ENCODE measurements around the gene PEG3. TPM values are rescaled to one million over a fixed set of nuclear protein-coding genes. Genes with fewer than 3 reads are reported as not detected.

PEG3 gene
- total RNA-seq, 1 experiment from 2014 or later, result 0.83 TPM

GRCh38 chr19:56836059-56836458, 4.5 kb downstream of the PEG3 start:
- ChIA-PET CTCF (no interaction called here), POLR2A (no interaction called here)
- DNase-seq (ENCODE audit: low spot score) (no peak), ATAC-seq (no peak)
- Mint-ChIP-seq H3K27me3 (ENCODE audit: low read depth) (peaks cover 15% of the 10 kb centered on the region), H3K4me1 (no peaks in the 10 kb centered on the region), H3K9me3 (peaks cover 73% of the 10 kb centered on the region), H3K27ac (no peak overlapping the region), H3K36me3 (peaks cover 73% of the 10 kb centered on the region), H3K4me3 (no peak overlapping the region)
- TF ChIP-seq ATF1 (CRISPR knock-in tag; IDR thresholded peaks at IDR 0.05), result no peak
- TF ChIP-seq E2F4 (CRISPR knock-in tag; IDR thresholded peaks at IDR 0.05; ENCODE audit: borderline replicate concordance, low read depth), result no peak

- Mint-ChIP-seq H3K4me1 (no peaks in the 10 kb centered on the region), H3K27ac (no peak overlapping the region), H3K36me3 (peaks cover 71% of the 10 kb centered on the region), H3K4me3 (no peak overlapping the region), H3K9me3 (peaks cover 77% of the 10 kb centered on the region), H3K27me3 (ENCODE audit: low read depth) (peaks cover 15% of the 10 kb centered on the region)
- no peak for DNase-seq (ENCODE audit: low spot score)
- no peak for ATAC-seq
- ChIA-PET POLR2A (no interaction called here), CTCF (no interaction called here)
- TF ChIP-seq ZBTB43 (CRISPR knock-in tag; IDR thresholded peaks at IDR 0.05), result no peak
- TF ChIP-seq EMX1 (CRISPR knock-in tag; IDR thresholded peaks at IDR 0.05), result no peak
- no peak for TF ChIP-seq CREM (CRISPR knock-in tag; IDR thresholded peaks at IDR 0.05)
- TF ChIP-seq ZNF532 (CRISPR knock-in tag; IDR thresholded peaks at IDR 0.05; ENCODE audit: borderline replicate concordance), result no peak
- no peak for TF ChIP-seq SMAD4 (CRISPR knock-in tag; IDR thresholded peaks at IDR 0.05)
- TF ChIP-seq NFYB (CRISPR knock-in tag; conservative IDR thresholded peaks at IDR 0.05; ENCODE audit: low read depth), result no peak
- TF ChIP-seq ZNF263 (CRISPR knock-in tag; IDR thresholded peaks at IDR 0.05; ENCODE audit: low read depth), result no peak
- no peak for TF ChIP-seq ATF6 (CRISPR knock-in tag; IDR thresholded peaks at IDR 0.05)
- no peak for TF ChIP-seq ZNF317 (CRISPR knock-in tag; IDR thresholded peaks at IDR 0.05; ENCODE audit: borderline replicate concordance, low read depth)
- TF ChIP-seq E2F4 (CRISPR knock-in tag; IDR thresholded peaks at IDR 0.05; ENCODE audit: borderline replicate concordance, low read depth), result no peak
- no peak for TF ChIP-seq PRRX2 (CRISPR knock-in tag; IDR thresholded peaks at IDR 0.05)
- TF ChIP-seq MLX (CRISPR knock-in tag; IDR thresholded peaks at IDR 0.05), result no peak
- no peak for TF ChIP-seq CDX4 (CRISPR knock-in tag; IDR thresholded peaks at IDR 0.05; ENCODE audit: borderline replicate concordance)
- TF ChIP-seq GABPB1 (CRISPR knock-in tag; IDR thresholded peaks at IDR 0.05), result no peak
- TF ChIP-seq STAT6 (CRISPR knock-in tag; conservative IDR thresholded peaks at IDR 0.05; ENCODE audit: low read depth), result no peak
- no peak for TF ChIP-seq FOXK1 (CRISPR knock-in tag; IDR thresholded peaks at IDR 0.05)
- TF ChIP-seq SOX15 (CRISPR knock-in tag; IDR thresholded peaks at IDR 0.05), result no peak
These were observed 5.1 kb downstream of the PEG3 start for GRCh38 chr19:56835401-56835800.

All from WTC11 (cell line).